HK-2 (cell line): ENCODE measurements around the gene MSX1.

Experiments used
- DNase-seq: peaks from one replicate; pipeline ENCODE4 v3.0.0-alpha.2; 2018; ENCODE audit not compliant: unreplicated experiment

The MSX1 gene

GRCh38 chr4:4913147-4913561 lies 53.7 kb downstream of the MSX1 start:
- no peak for DNase-seq
